Cardiac fibroblast (primary cell): Measurements from ENCODE around the gene ADRA1B.

Source experiments
- DNase-seq, 2 donors: peaks; one replicate each; pipeline versions ENCODE4 v3.0.0 to v3.0.0-alpha.2; 2010; ENCODE audit warnings: low read depth in 2 of 2
- H3K4me3 ChIP-seq, 2 donors: replicated peaks in 1 of 2; 1 replicate in 1 of 2; 2 replicates in 1 of 2; pipeline ENCODE4 v1.5.1; 2011; ENCODE audit warnings: low read depth in 2 of 2, low read length in 2 of 2, mild to moderate bottlenecking in 2 of 2, moderate library complexity in 1 of 2
- TF ChIP-seq, protein P1 (sequence below): IDR thresholded peaks from one replicate; pipeline ENCODE4 v1.5.1; 2011; ENCODE audit warnings: low read depth, mild to moderate bottlenecking, low read length, inconsistent platforms

Gene ADRA1B

GRCh38 chr5:159936686-159937329 lies 20.5 kb downstream of the ADRA1B start:
- TF ChIP-seq, protein P1, sequence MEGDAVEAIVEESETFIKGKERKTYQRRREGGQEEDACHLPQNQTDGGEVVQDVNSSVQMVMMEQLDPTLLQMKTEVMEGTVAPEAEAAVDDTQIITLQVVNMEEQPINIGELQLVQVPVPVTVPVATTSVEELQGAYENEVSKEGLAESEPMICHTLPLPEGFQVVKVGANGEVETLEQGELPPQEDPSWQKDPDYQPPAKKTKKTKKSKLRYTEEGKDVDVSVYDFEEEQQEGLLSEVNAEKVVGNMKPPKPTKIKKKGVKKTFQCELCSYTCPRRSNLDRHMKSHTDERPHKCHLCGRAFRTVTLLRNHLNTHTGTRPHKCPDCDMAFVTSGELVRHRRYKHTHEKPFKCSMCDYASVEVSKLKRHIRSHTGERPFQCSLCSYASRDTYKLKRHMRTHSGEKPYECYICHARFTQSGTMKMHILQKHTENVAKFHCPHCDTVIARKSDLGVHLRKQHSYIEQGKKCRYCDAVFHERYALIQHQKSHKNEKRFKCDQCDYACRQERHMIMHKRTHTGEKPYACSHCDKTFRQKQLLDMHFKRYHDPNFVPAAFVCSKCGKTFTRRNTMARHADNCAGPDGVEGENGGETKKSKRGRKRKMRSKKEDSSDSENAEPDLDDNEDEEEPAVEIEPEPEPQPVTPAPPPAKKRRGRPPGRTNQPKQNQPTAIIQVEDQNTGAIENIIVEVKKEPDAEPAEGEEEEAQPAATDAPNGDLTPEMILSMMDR, result no peak
- DNase-seq, result peak; percentile 18 to 58
- no peak overlapping the region for H3K4me3 ChIP-seq

GRCh38 chr5:159937580-159937979 lies 21.3 kb downstream of the ADRA1B start:
- H3K4me3 ChIP-seq, result no peak overlapping the region
- TF ChIP-seq, protein P1, result no peak
- no peak for DNase-seq

GRCh38 chr5:159943326-159943725 lies 27.0 kb downstream of the ADRA1B start:
- no peak for DNase-seq
- no peak overlapping the region for H3K4me3 ChIP-seq
- TF ChIP-seq, protein P1, result no peak

DNA sequence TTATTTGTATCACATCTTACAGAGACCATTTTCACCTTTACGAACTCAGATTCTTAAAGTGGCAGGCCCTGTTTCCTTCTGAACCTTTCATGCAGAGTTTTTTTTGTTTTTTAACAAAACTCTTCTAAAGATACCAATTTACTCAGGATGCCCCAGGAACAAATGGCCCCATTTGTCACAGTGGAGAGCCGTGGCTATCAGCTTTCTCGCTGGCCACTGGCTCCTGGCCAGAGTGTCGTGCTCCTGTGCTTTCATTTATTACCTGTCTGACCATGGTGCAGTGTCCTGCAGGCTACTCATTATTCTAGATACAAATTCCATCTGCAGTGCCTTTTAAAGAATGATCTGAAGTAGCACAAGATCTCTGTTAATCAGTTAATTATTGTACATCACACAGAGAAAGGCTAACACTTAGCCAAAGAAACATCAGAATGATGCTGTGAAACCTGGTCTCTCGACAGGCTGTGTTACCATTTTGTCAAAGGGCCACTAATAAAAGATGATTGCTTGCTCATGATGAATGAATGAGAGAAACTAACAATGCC lies 27.8 kb downstream of the ADRA1B start:
- TF ChIP-seq, protein P1, result no peak
- DNase-seq, result no peak

GRCh38 chr5:159945359-159945758 lies 29.1 kb downstream of the ADRA1B start:
- H3K4me3 ChIP-seq, result no peak overlapping the region
- TF ChIP-seq, protein P1, result no peak
- DNase-seq, result no peak

More for the DNA sequence above, 27.8 kb downstream of the ADRA1B start:
- no peak overlapping the region for H3K4me3 ChIP-seq

DNA sequence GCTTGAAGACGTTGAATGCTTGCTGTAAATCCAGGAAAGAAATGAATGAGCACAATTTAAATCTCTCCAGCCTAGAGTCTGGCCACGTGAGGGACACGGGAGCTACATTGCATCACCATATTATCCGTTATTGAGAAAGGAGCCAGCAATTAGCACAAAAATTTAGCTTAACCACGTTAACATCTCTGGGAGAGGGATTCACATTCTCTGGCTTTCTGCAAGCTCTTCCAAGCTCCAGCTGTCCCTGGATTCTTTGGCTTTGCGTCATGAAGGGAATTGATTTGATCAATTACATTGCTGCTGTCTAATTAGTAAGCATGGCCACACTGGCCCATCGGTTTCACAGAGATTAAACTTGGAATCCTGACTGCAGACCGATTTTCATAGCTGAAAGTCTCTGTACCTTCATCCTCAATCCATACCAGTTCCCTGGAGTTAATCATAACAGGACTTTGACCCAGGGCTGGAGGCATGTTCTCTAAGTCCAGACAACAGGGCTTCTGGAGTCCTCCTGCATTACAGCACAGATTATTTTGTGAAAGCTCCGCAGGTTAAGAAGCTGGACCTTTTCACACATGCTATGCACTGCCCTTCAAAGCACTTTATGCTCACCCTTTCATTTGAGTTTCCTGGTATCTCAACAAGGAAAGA lies 31.6 kb downstream of the ADRA1B start:
- TF ChIP-seq, protein P1, result no peak
- DNase-seq, result peak in 1 of 2 donors; percentile 48
- H3K4me3 ChIP-seq, result no peak overlapping the region
